Osteoblast (primary cell): ENCODE results near the gene SREBF2. TPM values are rescaled to one million over a fixed set of nuclear protein-coding genes. Genes with fewer than 3 reads are reported as not detected.

Experiments
- DNase-seq: peaks from one replicate; pipeline ENCODE4 v3.0.0; 2011; ENCODE audit warnings: low spot score, mixed read lengths; ENCODE audit not compliant: insufficient read length; ENCODE audit errors: missing footprints
- H2AFZ ChIP-seq: 2 replicates; pipeline ENCODE4 v1.6.0; 2011; ENCODE audit warnings: mild to moderate bottlenecking, low read length
- H3K27ac ChIP-seq: 2 replicates; pipeline ENCODE4 v1.5.1; 2011; ENCODE audit warnings: mild to moderate bottlenecking, low read depth, low read length, moderate library complexity
- H3K27me3 ChIP-seq: 2 replicates; pipeline ENCODE4 v1.6.0; 2012; ENCODE audit warnings: mild to moderate bottlenecking, control low read depth, inconsistent platforms, low read length, moderate library complexity; ENCODE audit not compliant: insufficient read depth
- H3K36me3 ChIP-seq: 2 replicates; pipeline ENCODE4 v1.5.1; 2011; ENCODE audit warnings: mild to moderate bottlenecking, low read length, control low read depth, moderate library complexity; ENCODE audit not compliant: insufficient read depth
- H3K4me1 ChIP-seq: 2 replicates; pipeline ENCODE4 v1.5.1; 2011; ENCODE audit warnings: mild to moderate bottlenecking, low read length, control low read depth, moderate library complexity; ENCODE audit not compliant: insufficient read depth
- H3K4me2 ChIP-seq: 2 replicates; pipeline ENCODE4 v1.6.0; 2011; ENCODE audit warnings: mild to moderate bottlenecking, low read length; ENCODE audit not compliant: insufficient read depth
- H3K4me3 ChIP-seq: fragments of 200-600 bp; sonication (generic); 3 replicates; pipeline ENCODE4 v1.5.1; 2012; ENCODE audit warnings: mild to moderate bottlenecking, low read length, inconsistent platforms; ENCODE audit not compliant: insufficient read depth
- H3K79me2 ChIP-seq: 2 replicates; pipeline ENCODE4 v1.6.0; 2012; ENCODE audit warnings: mild to moderate bottlenecking, low read length, control low read depth, inconsistent platforms; ENCODE audit not compliant: insufficient read depth
- H3K9me3 ChIP-seq: 2 replicates; pipeline ENCODE4 v1.5.1; 2011; ENCODE audit warnings: low read depth, low read length, control low read depth
- H4K20me1 ChIP-seq: 2 replicates; pipeline ENCODE4 v1.6.0; 2012; ENCODE audit warnings: mild to moderate bottlenecking, low read length, control low read depth; ENCODE audit not compliant: insufficient read depth
- total RNA-seq: library from RNA; depleted of rRNA; stranded (reverse); fragments of >200 nt; gene quantifications from 2 replicates; pipeline ENCODE4 v1.2.3, GENCODE V29; 2012
- TF ChIP-seq, protein P1 (sequence below): IDR thresholded peaks from 2 replicates; pipeline ENCODE4 v1.5.1; 2011; ENCODE audit warnings: mild to moderate bottlenecking, low read depth, low read length, moderate library complexity; ENCODE audit errors: extremely low read depth

Gene SREBF2
- total RNA-seq, 1 donor, result 80.3 TPM

DNA sequence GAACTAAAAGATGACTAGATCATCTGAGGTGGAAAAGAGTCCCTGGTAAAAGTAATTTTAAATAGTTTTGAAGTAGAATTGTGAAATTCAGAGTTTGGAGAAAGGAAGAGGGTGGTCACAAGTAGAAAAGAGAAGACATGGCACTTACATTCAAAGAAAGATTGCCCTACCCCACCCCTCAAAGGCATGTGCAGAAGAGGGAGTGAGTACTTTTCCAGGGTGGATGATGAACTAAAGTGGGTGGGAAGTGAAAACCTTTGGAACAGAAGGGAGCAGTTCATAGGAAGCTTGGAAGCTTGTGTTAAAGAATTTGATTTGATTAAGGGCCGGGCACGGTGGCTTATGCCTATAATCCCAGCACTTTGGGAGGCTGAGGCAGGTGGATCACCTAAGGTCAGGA, 23.6 kb downstream of the SREBF2 start:
- Histone ChIP-seq H3K9me3 (no peaks in the 10 kb centered on the region), H3K36me3 (no peaks in the 10 kb centered on the region), H3K4me3 (no peak overlapping the region), H3K4me1 (peaks cover 24% of the 10 kb centered on the region), H3K27me3 (no peaks in the 10 kb centered on the region), H4K20me1 (peaks cover 10% of the 10 kb centered on the region), H2AFZ (no peak overlapping the region), H3K79me2 (peaks cover 52% of the 10 kb centered on the region), H3K4me2 (no peak overlapping the region), H3K27ac (no peak overlapping the region)
- TF ChIP-seq, protein P1, sequence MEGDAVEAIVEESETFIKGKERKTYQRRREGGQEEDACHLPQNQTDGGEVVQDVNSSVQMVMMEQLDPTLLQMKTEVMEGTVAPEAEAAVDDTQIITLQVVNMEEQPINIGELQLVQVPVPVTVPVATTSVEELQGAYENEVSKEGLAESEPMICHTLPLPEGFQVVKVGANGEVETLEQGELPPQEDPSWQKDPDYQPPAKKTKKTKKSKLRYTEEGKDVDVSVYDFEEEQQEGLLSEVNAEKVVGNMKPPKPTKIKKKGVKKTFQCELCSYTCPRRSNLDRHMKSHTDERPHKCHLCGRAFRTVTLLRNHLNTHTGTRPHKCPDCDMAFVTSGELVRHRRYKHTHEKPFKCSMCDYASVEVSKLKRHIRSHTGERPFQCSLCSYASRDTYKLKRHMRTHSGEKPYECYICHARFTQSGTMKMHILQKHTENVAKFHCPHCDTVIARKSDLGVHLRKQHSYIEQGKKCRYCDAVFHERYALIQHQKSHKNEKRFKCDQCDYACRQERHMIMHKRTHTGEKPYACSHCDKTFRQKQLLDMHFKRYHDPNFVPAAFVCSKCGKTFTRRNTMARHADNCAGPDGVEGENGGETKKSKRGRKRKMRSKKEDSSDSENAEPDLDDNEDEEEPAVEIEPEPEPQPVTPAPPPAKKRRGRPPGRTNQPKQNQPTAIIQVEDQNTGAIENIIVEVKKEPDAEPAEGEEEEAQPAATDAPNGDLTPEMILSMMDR, result no peak
- DNase-seq, result no peak

DNA sequence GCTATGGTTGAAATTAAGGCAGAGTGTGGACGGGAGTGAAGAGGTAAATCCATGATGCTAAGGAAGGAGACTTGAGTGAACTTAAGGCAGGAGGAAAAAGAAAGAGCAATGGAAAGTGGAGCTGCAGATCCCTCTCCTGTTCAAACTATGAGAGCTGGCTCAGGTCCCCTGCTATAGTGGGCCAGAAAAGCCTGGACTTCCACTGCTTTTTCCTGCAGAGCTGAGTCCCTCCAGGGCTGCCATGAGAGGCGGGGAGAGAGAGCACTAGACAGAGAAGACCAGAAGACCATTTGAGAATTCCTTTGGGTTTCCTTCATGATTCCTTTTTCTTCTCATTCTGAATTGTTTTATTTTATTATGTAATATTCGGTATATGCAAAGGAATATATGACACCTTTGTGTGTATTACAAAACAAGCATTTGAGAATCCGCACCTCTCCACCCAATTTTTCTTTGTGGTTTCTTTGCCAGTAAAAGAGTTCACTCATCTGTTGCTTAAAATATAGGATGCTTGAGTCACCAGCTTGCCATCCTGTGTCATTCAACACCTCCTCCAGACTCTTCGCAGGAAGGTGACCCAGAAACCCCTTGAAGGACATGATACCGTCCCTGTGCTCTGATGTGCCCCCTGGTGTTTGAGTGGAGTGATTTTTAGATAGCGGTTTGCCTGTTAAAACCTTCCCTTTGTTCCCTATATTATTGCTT, 24.4 kb downstream of the SREBF2 start:
- H3K4me3 ChIP-seq, result no peak overlapping the region
- H3K27ac ChIP-seq, result no peak overlapping the region
- H3K79me2 ChIP-seq, result peaks cover 54% of the 10 kb centered on the region
- H4K20me1 ChIP-seq, result peaks cover 12% of the 10 kb centered on the region
- H3K4me2 ChIP-seq, result no peak overlapping the region
- peaks cover 30% of the 10 kb centered on the region for H3K4me1 ChIP-seq
- DNase-seq, result peak; percentile 81
- no peaks in the 10 kb centered on the region for H3K9me3 ChIP-seq
- H3K36me3 ChIP-seq, result no peaks in the 10 kb centered on the region
- H2AFZ ChIP-seq, result no peak overlapping the region
- no peaks in the 10 kb centered on the region for H3K27me3 ChIP-seq
- TF ChIP-seq, protein P1, result peak; percentile 72

DNA sequence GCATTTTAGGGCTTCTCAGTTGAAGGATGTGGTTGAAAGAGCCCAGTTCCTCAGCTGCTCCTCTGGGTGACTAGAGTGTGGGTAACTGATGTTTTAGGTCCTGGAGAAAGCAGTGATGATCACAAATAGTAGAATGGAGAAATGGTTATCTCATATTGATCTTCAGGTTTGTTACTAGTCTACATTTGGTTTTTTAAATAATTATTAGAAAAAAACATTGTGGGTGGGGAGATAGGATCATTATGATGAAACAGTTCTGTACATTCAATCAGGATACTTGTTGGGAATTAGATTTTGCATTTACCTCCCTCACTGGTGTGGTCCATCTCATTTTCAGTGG, 24.9 kb downstream of the SREBF2 start:
- no peak overlapping the region for H3K4me2 ChIP-seq

DNA sequence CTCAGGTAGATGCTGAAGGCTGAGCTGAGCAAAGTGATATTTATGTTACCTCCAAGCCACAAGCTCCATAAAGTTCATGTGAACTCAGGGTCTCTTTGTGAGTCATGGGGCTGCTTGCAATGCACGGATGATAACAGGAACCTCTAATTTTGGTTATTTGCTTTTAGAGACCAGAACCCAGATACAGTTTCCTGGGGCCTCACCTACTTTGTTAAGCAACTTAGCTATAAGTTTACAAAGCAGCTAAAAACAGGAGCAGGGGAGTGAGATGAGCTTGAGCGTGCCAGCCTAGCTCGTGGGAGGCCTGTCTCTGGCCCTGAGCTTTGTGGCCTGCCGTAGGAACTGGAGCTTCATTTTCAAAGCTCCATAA, 29.2 kb downstream of the SREBF2 start:
- peak overlapping the region; percentile 41 for H3K4me2 ChIP-seq
- peaks cover 50% of the 10 kb centered on the region for H3K79me2 ChIP-seq
- no peak overlapping the region for H3K4me3 ChIP-seq
- TF ChIP-seq, protein P1, result no peak
- peaks cover 17% of the 10 kb centered on the region for H4K20me1 ChIP-seq
- peak; percentile 74 for DNase-seq
- H3K27ac ChIP-seq, result peak overlapping the region; percentile 82
- no peaks in the 10 kb centered on the region for H3K27me3 ChIP-seq
- peak overlapping the region; percentile 64 for H2AFZ ChIP-seq
- H3K9me3 ChIP-seq, result no peaks in the 10 kb centered on the region
- peaks cover 8% of the 10 kb centered on the region for H3K36me3 ChIP-seq
- peaks cover 39% of the 10 kb centered on the region for H3K4me1 ChIP-seq

More for the DNA sequence above, 24.9 kb downstream of the SREBF2 start:
- Histone ChIP-seq H3K27me3 (no peaks in the 10 kb centered on the region), H2AFZ (no peak overlapping the region), H3K79me2 (peaks cover 51% of the 10 kb centered on the region), H3K9me3 (no peaks in the 10 kb centered on the region), H4K20me1 (peaks cover 15% of the 10 kb centered on the region), H3K27ac (no peak overlapping the region), H3K36me3 (no peaks in the 10 kb centered on the region), H3K4me3 (no peak overlapping the region), H3K4me1 (peaks cover 35% of the 10 kb centered on the region)
- TF ChIP-seq, protein P1, result no peak
- no peak for DNase-seq
